Measurements from ENCODE around the gene SECTM1.

The SECTM1 gene

GRCh38 chr17:82314012-82314726 lies 19.4 kb downstream of the SECTM1 start:
- TF ChIP-seq CTCF (IDR thresholded peaks at IDR 0.05; ENCODE audit: insufficient read depth, low read length, poor library complexity, severe bottlenecking): no peak
- no peaks in the 10 kb centered on the region for H3K36me3 ChIP-seq (ENCODE audit: control insufficient read depth, insufficient read depth, low read length)
- H3K27me3 ChIP-seq (replicated peaks; ENCODE audit: control insufficient read depth, insufficient read depth, low read length): no peaks in the 10 kb centered on the region; the same call in 1 of the 2 replicates
- DNase-seq (ENCODE audit: extremely low read depth, insufficient read length): no peak
- no peak overlapping the region for H3K4me3 ChIP-seq (replicated peaks; ENCODE audit: low read depth, low read length)

- no peak for TF ChIP-seq CTCF (IDR thresholded peaks at IDR 0.05; ENCODE audit: insufficient read depth, low read length, poor library complexity, severe bottlenecking)
- DNase-seq (ENCODE audit: extremely low read depth, insufficient read length): no peak
- H3K27me3 ChIP-seq (replicated peaks; ENCODE audit: control insufficient read depth, insufficient read depth, low read length): no peaks in the 10 kb centered on the region; the same call in 1 of the 2 replicates
- H3K4me3 ChIP-seq (replicated peaks; ENCODE audit: low read depth, low read length): no peak overlapping the region
- H3K36me3 ChIP-seq (ENCODE audit: control insufficient read depth, insufficient read depth, low read length): no peaks in the 10 kb centered on the region
These were observed 20.2 kb downstream of the SECTM1 start for GRCh38 chr17:82313195-82314011.

- Histone ChIP-seq H3K27me3 (replicated peaks; ENCODE audit: control insufficient read depth, insufficient read depth, low read length) (no peaks in the 10 kb centered on the region; the same call in 1 of the 2 replicates), H3K36me3 (ENCODE audit: control insufficient read depth, insufficient read depth, low read length) (no peaks in the 10 kb centered on the region), H3K4me3 (replicated peaks; ENCODE audit: low read depth, low read length) (no peak overlapping the region)
- TF ChIP-seq CTCF (IDR thresholded peaks at IDR 0.05; ENCODE audit: insufficient read depth, low read length, poor library complexity, severe bottlenecking): no peak
- no peak for DNase-seq (ENCODE audit: extremely low read depth, insufficient read length)
These were observed 21.6 kb downstream of the SECTM1 start for GRCh38 chr17:82311971-82312370.

- no peak for TF ChIP-seq CTCF (IDR thresholded peaks at IDR 0.05; ENCODE audit: insufficient read depth, low read length, poor library complexity, severe bottlenecking)
- H3K27me3 ChIP-seq (replicated peaks; ENCODE audit: control insufficient read depth, insufficient read depth, low read length): no peaks in the 10 kb centered on the region; the same call in 1 of the 2 replicates
- H3K4me3 ChIP-seq (replicated peaks; ENCODE audit: low read depth, low read length): no peak overlapping the region
- H3K36me3 ChIP-seq (ENCODE audit: control insufficient read depth, insufficient read depth, low read length): no peaks in the 10 kb centered on the region
- DNase-seq (ENCODE audit: extremely low read depth, insufficient read length): no peak
These were observed 22.7 kb downstream of the SECTM1 start for GRCh38 chr17:82310877-82311276.

GRCh38 chr17:82309656-82310570 lies 23.7 kb downstream of the SECTM1 start:
- Histone ChIP-seq H3K4me3 (replicated peaks; ENCODE audit: low read depth, low read length) (no peak overlapping the region), H3K27me3 (replicated peaks; ENCODE audit: control insufficient read depth, insufficient read depth, low read length) (no peaks in the 10 kb centered on the region; the same call in 1 of the 2 replicates), H3K36me3 (ENCODE audit: control insufficient read depth, insufficient read depth, low read length) (no peaks in the 10 kb centered on the region)
- no peak for DNase-seq (ENCODE audit: extremely low read depth, insufficient read length)
- no peak for TF ChIP-seq CTCF (IDR thresholded peaks at IDR 0.05; ENCODE audit: insufficient read depth, low read length, poor library complexity, severe bottlenecking)

Measured in GM06990 (cell line).